Adrenal gland (tissue), 5 donors: ENCODE measurements around the gene PITRM1.

ENCODE experiments used
- CTCF ChIP-seq, 6 experiments: fragments of 450-650 bp in 4 of 6; fragments of 200-600 bp in 2 of 6; sonication (generic) in 1 of 6; IDR thresholded peaks; 1 replicate in 5 of 6; 2 replicates in 1 of 6; pipeline versions ENCODE4 v1.5.1 to v1.8.0; 2016 to 2021; ENCODE audit warnings: antibody characterized with exemption in 6 of 6, mild to moderate bottlenecking in 2 of 6, moderate library complexity in 1 of 6
- POLR2A ChIP-seq, 2 donors: fragments of 450-650 bp; IDR thresholded peaks; one replicate each; pipeline ENCODE4 v1.6.1; 2017; ENCODE audit warnings: antibody characterized with exemption in 2 of 2, mild to moderate bottlenecking in 2 of 2, moderate library complexity in 1 of 2
- donor health status: DM: no; HTN: no; CAD: no.

DNA sequence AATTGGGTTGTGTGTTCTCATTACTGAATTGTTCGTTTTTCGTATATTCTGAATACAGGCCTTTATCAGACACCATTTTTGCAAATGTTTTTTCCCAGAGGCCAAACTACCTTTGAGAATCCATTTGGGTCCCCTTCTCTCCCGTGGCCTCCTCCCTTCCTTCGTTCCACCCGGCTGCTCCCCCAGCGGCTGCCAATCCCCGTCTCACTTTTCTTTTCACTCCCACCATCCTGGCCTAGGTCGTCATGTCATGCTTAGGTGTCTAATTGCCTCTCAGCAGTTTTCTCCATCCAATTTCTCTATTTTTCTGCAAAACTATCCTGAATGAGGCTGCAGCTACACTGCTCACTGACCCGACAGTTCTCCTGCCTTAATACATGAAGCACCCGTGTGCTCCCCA lies 17.9 kb downstream of the PITRM1 start:
- no peak for TF ChIP-seq POLR2A (IDR thresholded peaks at IDR 0.05)
- TF ChIP-seq CTCF (IDR thresholded peaks at IDR 0.05) = no peak
